HG02588 (cell line): ENCODE data around the gene PRMT5.
A peak's percentile ranks its signal among the peaks of the same experiment; 100 is the strongest.
"Not testable (repeated sequence)": the region's sequence is repeated elsewhere in the genome, so short reads cannot be mapped to it uniquely, and the experiment has no call there.

Experiments used
- ATAC-seq: cut with Tn5 transposase; IDR thresholded peaks from one replicate; pipeline ENCODE4 v1.9.1; 2021; ENCODE audit warnings: mild to moderate bottlenecking, moderate library complexity; ENCODE audit not compliant: unreplicated experiment

The PRMT5 gene

DNA sequence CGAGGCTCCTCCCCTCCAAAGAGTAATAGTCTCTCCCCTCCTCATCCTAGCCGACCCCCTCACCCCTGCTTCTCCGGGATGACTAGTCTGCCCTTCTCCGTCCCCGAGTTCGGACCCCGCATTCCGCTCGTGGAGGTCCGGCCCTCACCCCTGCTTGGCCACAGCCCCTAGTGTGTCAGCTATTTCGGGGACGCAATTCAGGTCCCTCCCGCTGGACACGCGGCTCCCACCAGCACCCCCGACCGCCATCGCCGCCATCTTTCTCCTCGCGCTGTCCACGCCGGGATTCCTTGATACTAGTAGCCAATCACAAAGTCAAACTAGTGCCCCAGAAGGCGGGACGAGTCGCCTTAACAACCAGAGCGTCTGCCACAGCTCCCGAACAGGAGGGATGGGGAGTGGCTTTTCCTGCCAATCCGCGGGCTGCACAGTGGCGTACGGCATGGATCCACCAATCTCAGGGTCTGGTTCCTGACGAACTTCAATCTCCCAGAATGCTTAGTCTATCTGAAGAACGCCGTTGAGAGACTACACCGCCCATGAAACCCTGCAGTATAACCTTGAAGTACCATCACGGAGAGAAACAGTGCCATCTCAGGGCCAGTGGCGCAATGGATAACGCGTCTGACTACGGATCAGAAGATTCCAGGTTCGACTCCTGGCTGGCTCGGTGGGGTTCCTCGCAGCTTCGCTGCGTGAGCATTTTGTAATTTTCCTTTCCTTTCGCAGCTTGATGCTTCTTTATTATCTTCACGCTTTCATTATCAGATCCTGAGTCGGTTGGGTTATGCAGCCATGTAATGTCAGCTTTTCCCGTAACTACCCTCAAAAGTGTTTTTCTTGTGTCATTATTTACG is at the start of gene PRMT5:
Gene PRMT5 (minus strand): TSS at position 273 of the 857 bp plus-strand sequence. CDS start 15 bp downstream, at position 258.
- peak; percentile 92 for ATAC-seq

DNA sequence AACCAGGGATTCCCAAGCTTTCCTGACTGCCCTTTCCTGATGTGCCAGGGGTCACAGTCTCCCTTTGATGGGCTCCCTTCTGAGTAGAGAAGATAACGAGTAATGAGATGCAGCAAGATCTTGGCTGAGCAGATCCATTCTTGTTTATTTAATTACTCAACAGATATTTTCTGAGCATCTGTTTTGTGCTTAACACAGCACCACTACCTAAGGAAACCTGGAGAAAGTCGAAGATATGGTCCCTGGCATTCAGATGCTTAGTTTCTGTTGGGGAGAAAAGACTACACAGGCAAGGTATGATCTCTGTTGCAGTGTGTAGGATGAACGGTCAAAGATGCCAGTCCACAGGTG is 49.3 kb upstream of the PRMT5 start:
- no peak for ATAC-seq

GRCh38 chr14:22977684-22978486 is 48.7 kb upstream of the PRMT5 start:
- ATAC-seq = no peak

GRCh38 chr14:22977434-22977683 is 48.2 kb upstream of the PRMT5 start:
- no peak for ATAC-seq

DNA sequence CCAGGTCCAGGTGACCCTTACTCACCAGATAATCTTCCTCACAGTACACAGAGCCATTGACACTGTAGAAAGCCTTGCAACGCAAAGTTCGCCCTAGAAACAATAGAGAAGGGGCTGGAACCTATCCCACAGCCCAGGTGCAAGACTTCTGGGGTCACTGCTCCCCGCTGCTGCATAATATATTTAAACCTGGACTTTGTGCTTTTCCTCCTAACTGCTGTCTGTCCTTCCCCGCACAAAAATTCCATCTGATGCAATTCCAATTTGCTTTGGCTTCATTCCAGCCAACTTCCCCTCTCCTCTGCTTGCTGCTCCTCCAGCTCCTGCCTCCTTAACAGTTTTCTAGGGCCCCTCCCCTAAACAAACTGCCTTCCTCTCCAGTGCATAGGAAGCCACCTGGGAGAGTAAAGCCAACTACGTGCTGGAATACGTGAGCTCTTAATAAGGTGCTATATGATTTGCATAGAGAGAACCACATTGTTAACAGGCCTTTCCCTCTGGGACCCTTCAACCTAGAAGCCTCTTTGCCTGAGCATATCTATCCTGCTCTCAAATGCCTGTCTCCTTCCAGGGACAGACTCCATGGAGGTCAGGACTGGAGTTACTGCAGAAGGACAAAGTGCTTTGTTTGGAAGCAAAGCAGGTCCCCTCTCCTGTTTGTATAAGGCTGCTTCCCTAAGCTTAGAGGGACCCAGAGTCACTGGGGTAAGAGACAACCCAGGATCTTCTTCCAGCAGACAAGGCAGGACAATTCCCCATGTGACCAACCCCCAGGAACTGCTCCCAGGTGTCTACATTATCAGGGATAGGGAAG is 47.7 kb upstream of the PRMT5 start:
- ATAC-seq = no peak

GRCh38 chr14:22974530-22975313 is 45.5 kb upstream of the PRMT5 start:
- no peak for ATAC-seq

DNA sequence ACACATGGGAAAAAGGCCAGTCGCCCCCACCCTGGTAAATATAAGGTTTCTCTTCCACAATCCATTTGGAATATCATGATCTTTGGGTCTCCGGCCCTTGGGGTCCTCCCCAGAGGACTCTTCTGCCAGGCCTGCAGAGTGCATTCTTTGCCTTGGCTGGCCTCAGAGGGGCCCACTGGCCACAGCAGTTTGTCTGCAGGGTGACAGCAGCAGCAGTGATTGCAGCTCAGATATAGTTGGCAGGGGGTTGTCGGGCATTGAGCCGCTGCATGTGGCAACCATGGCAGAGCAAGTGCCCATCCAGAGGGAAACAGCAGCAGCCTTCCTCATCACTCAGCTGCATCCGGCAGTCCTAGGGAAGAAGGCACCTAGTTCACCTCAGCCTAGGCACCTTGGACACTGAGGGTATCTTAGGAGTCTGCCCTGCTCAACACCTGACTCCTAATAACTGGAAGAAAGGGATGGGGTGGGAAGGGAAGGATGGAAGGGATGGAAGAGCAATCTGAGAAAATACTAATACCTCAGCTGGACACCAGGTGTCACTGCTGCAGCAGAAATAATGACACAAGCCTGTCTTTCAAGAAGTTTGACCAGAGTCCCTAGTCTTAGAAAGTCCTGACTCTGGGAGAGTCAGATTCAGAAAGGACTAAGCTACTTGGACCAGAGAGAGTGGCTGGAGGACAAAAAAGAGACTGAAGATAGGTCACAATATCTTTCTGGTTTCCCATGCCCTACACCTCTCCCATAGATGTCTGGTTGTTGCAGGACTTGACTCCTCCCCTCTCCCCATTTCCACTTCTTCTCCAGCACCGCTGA is 44.2 kb upstream of the PRMT5 start:
- no peak for ATAC-seq

GRCh38 chr14:22972313-22972930 is 43.2 kb upstream of the PRMT5 start:
- ATAC-seq = no peak

GRCh38 chr14:22971152-22971551 is 42.0 kb upstream of the PRMT5 start:
- ATAC-seq = no peak

- no peak for ATAC-seq
Measured at GRCh38 chr14:22966783-22967269, 37.6 kb upstream of the PRMT5 start.

GRCh38 chr14:22965916-22966782 is 37.0 kb upstream of the PRMT5 start:
- not testable (repeated sequence) for ATAC-seq

DNA sequence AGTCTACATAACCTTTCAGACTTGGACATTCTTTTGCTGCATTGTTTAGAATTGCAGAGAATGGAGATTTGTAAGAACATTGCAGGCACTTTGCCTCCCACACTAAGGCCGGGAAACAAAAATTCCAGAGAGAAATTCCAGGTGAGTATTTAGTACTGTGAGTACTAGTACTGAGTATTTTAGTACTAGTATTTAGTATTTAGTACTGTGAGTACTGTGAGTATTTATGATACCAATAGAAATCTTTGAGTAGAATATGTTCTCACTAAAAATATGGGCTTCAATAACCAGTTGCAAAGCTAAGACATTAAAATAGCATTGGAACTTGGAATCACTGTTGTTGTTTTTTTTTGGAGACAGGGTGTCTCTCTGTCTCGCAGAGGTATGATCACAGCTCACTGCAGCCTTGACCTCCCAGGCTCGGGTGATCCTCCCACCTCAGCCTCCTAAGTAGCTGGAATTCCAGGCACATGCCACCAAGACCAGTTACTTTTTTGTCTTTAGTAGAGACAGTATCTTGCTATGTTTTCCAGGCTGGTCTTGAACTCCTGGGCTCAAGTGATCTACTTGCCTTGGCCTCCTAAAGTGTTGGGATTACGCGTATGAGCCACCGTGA is 33.0 kb upstream of the PRMT5 start:
- no peak for ATAC-seq

GRCh38 chr14:22955702-22956569 is 26.8 kb upstream of the PRMT5 start:
- no peak for ATAC-seq

- no peak for ATAC-seq
Measured at GRCh38 chr14:22952418-22952817, 23.2 kb upstream of the PRMT5 start.

DNA sequence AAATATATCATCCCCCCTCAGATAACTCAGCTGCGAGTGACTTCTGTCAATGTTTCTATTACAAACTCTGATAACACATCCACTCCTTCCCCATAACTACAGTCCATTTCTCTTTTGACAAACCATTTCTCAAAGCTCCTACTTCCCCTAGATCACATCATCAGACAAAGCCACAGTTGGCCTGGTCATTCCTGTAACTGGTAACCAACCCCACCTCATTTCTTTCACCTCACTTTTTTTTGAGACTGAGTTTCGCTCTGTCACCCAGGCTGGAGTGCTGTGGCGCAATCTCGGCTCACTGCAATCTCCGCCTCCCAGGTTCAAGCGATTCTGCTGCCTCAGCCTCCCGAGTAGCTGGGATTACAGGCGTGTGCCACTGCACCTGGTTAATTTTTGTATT is 22.6 kb upstream of the PRMT5 start:
- ATAC-seq = not testable (repeated sequence)

- ATAC-seq = no peak
Measured at GRCh38 chr14:22945642-22946041, 16.5 kb upstream of the PRMT5 start.

DNA sequence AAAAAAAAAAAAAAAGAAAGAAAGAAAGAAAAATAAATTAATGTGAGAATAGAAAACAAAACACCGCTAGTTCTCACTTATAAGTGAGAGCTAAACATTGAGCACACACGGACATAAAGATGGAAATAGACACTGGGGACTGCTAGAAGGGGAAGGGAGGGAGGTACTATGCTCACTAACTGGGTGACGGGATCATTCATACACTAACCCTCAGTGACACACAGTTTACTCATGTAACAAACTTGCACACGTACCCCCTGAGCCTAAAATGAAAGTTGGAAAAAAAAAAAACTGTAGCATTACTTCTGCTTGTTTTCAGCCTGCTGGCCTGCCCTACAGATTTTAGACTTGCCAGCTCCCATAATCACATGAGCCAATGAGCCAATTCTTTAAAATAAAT is 10.5 kb upstream of the PRMT5 start:
- no peak for ATAC-seq
